OCI-LY3 (cell line): Measurements from ENCODE around the gene APOF.

Experiments
- H2AFZ ChIP-seq: fragments of 200-600, 300-600 bp; shearing (Covaris generic); 2 replicates; pipeline ENCODE4 v1.6.0; 2014; ENCODE audit warnings: antibody characterized with exemption, low read depth, low read length
- H3K27ac ChIP-seq: fragments of 200-600, 300-600 bp; sonication (generic); 2 replicates; pipeline ENCODE4 v1.5.1; 2014; ENCODE audit warnings: mild to moderate bottlenecking, low read length, moderate library complexity, mixed read lengths
- H3K27me3 ChIP-seq: fragments of 200-600, 300-600 bp; sonication (generic); 2 replicates; pipeline ENCODE4 v1.6.1; 2014; ENCODE audit warnings: low read depth, low read length, mixed read lengths
- H3K36me3 ChIP-seq: fragments of 200-600, 300-600 bp; sonication (generic); replicated peaks from 2 replicates; pipeline ENCODE3; 2014; ENCODE audit warnings: low read depth, low read length, mixed read lengths
- H3K4me1 ChIP-seq: fragments of 300-600, 200-600 bp; sonication (generic); 2 replicates; pipeline ENCODE4 v1.6.1; 2014; ENCODE audit warnings: low read length, mixed read lengths
- H3K4me2 ChIP-seq: fragments of 200-600, 300-600 bp; sonication (generic); 2 replicates; pipeline ENCODE4 v1.6.1; 2014; ENCODE audit warnings: low read length, mixed read lengths
- H3K4me3 ChIP-seq: fragments of 300-600, 200-600 bp; sonication (generic); 2 replicates; pipeline ENCODE4 v1.5.1; 2014; ENCODE audit warnings: antibody characterized with exemption, mild to moderate bottlenecking, low read length, moderate library complexity
- H3K79me2 ChIP-seq: fragments of 300-600, 200-600 bp; shearing (Covaris generic); 2 replicates; pipeline ENCODE4 v1.6.1; 2014; ENCODE audit warnings: mild to moderate bottlenecking, low read length, mixed read lengths
- H3K9ac ChIP-seq: fragments of 300-600, 200-600 bp; shearing (Covaris generic); 2 replicates; pipeline ENCODE4 v1.6.0; 2014; ENCODE audit warnings: mild to moderate bottlenecking, low read length, moderate library complexity
- H3K9me3 ChIP-seq: fragments of 200-600, 300-600 bp; shearing (Covaris generic); 2 replicates; pipeline ENCODE4 v1.6.1; 2014; ENCODE audit warnings: low read length, mixed read lengths; ENCODE audit not compliant: insufficient read depth
- H4K20me1 ChIP-seq: fragments of 200-600, 300-600 bp; sonication (generic); 2 replicates; pipeline ENCODE4 v1.6.1; 2016; ENCODE audit warnings: low read length, mixed read lengths; ENCODE audit not compliant: insufficient read depth
- EZH2phosphoT487 ChIP-seq: fragments of 200-600 bp; shearing (Covaris generic); IDR thresholded peaks from 2 replicates; pipeline ENCODE4 v1.6.1; 2018; ENCODE audit warnings: antibody characterized with exemption, mixed run types, low read depth
- TF ChIP-seq, protein P1 (sequence below): fragments of 200-600, 300-600 bp; sonication (generic); IDR thresholded peaks from 2 replicates; pipeline ENCODE4 v1.5.1; 2014; ENCODE audit warnings: antibody characterized with exemption, low read length, low read depth

Gene APOF

DNA sequence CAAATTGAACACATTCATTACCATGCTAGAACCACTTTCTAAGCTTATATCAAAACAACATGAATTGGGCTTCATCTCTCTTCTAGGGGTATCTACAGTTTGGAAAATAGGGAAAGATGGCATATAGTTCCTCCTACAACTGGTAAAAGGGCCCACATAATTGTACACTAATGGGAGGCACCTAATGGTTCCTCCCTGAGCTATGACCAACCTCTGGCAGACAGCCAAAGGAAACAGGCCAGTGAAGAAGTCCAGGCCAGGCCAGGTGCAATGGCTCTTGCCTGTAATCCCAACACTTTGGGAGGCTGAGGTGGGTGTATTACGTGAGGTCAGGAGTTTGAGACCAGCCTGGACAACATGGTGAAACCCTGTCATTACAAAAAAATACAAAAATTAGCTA lies 23.2 kb upstream of the APOF start:
- TF ChIP-seq, protein P1, sequence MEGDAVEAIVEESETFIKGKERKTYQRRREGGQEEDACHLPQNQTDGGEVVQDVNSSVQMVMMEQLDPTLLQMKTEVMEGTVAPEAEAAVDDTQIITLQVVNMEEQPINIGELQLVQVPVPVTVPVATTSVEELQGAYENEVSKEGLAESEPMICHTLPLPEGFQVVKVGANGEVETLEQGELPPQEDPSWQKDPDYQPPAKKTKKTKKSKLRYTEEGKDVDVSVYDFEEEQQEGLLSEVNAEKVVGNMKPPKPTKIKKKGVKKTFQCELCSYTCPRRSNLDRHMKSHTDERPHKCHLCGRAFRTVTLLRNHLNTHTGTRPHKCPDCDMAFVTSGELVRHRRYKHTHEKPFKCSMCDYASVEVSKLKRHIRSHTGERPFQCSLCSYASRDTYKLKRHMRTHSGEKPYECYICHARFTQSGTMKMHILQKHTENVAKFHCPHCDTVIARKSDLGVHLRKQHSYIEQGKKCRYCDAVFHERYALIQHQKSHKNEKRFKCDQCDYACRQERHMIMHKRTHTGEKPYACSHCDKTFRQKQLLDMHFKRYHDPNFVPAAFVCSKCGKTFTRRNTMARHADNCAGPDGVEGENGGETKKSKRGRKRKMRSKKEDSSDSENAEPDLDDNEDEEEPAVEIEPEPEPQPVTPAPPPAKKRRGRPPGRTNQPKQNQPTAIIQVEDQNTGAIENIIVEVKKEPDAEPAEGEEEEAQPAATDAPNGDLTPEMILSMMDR, result no peak
- TF ChIP-seq EZH2phosphoT487, result no peak
- no peak overlapping the region for H3K4me2 ChIP-seq
- no peaks in the 10 kb centered on the region for H3K36me3 ChIP-seq
- no peak overlapping the region for H3K4me3 ChIP-seq
- no peaks in the 10 kb centered on the region for H3K4me1 ChIP-seq
- no peaks in the 10 kb centered on the region for H3K79me2 ChIP-seq
- no peaks in the 10 kb centered on the region for H3K9me3 ChIP-seq
- no peak overlapping the region for H2AFZ ChIP-seq
- H4K20me1 ChIP-seq, result no peaks in the 10 kb centered on the region
- no peak overlapping the region for H3K27ac ChIP-seq
- H3K9ac ChIP-seq, result no peak overlapping the region
- H3K27me3 ChIP-seq, result no peaks in the 10 kb centered on the region

DNA sequence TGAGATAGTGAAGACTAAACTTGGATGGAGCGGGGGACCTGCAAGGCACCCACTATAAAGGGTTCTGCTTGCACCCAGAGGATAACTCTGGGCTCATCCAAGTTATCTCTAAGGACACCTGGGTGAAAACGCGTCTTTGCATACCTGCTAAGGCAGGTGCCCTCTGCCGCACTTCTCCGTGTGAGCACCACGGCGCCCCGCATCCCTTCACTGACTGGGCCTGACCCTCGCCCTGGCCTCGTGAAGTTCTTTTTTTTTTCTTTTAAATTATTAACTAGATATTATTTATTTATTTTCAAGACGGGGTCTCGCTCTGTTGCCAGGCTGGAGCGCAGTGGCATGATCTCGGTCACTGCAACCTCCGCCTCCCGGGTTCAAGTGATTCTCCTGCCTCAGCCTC lies 20.0 kb upstream of the APOF start:
- no peaks in the 10 kb centered on the region for H3K36me3 ChIP-seq
- H3K4me1 ChIP-seq, result peaks cover 3% of the 10 kb centered on the region
- H3K79me2 ChIP-seq, result no peaks in the 10 kb centered on the region
- no peaks in the 10 kb centered on the region for H3K27me3 ChIP-seq
- H2AFZ ChIP-seq, result no peak overlapping the region
- H4K20me1 ChIP-seq, result no peaks in the 10 kb centered on the region
- no peak for TF ChIP-seq EZH2phosphoT487
- TF ChIP-seq, protein P1, result no peak
- H3K27ac ChIP-seq, result no peak overlapping the region
- H3K4me2 ChIP-seq, result no peak overlapping the region
- no peak overlapping the region for H3K9ac ChIP-seq
- no peaks in the 10 kb centered on the region for H3K9me3 ChIP-seq
- no peak overlapping the region for H3K4me3 ChIP-seq

DNA sequence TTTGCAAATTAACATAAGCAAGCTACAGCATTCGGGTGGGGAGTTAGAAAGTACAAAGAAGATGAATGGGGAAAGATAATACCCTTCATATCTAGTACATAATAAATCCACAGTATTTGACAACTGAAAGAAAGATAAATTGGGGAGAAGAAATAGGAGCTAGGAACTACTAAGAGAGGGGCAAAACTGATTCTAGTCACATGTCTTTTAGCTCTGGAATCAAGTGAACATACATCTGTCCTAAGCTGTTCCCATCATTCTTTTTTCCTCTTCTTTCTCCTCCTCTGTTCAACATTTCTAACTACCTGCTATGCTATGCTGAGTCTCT lies 15.3 kb upstream of the APOF start:
- H3K36me3 ChIP-seq, result no peaks in the 10 kb centered on the region
- H3K9ac ChIP-seq, result 0 out of 2 replicates have a peak overlapping the region, but pooled peaks have one; percentile 17
- no peaks in the 10 kb centered on the region for H3K79me2 ChIP-seq
- 0 out of 2 replicates have a peak overlapping the region, but pooled peaks have one; percentile 8 for H3K27ac ChIP-seq
- TF ChIP-seq, protein P1, result no peak
- TF ChIP-seq EZH2phosphoT487, result no peak
- H3K4me1 ChIP-seq, result peaks cover 38% of the 10 kb centered on the region
- no peaks in the 10 kb centered on the region for H3K27me3 ChIP-seq
- H3K4me2 ChIP-seq, result no peak overlapping the region
- H3K9me3 ChIP-seq, result no peaks in the 10 kb centered on the region
- no peak overlapping the region for H3K4me3 ChIP-seq
- no peaks in the 10 kb centered on the region for H4K20me1 ChIP-seq
- H2AFZ ChIP-seq, result peak overlapping the region; percentile 73

DNA sequence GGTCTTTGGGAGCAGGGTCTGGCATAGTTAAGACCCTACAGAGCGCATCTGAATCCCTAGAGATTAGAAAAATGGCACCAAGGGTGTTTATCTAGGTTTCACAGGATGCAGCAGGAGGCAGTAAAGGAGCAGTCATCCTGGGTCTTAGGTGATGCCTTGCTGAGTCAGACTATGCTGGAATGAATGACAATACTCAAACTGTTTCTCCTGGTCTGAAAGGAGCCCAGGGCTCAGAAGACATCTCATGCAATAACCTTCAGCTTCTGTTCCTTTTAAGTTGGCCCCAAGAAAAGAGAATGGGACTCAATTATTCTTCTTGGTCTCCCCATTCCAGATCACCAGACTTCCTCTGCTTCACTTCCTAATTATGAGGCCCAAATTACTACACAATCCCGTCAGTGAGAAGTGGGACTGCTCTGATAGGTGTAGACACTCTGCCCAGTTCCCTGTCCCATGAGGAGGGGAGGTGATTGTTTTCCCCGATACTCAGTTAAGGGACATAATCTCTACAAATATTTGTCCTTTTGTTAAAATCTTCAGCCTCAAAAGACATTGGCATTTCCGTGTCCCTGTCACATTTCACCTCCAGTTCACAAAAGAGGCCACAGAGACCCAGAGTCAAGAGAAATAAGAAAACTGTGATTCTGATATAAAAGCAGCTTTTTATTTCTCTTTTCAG lies 14.8 kb upstream of the APOF start:
- peak overlapping the region; percentile 20 for H3K4me2 ChIP-seq
- no peaks in the 10 kb centered on the region for H3K27me3 ChIP-seq
- H3K27ac ChIP-seq, result 0 out of 2 replicates have a peak overlapping the region, but pooled peaks have one; percentile 8
- H4K20me1 ChIP-seq, result no peaks in the 10 kb centered on the region
- peak overlapping the region; percentile 73 for H2AFZ ChIP-seq
- H3K9ac ChIP-seq, result 0 out of 2 replicates have a peak overlapping the region, but pooled peaks have one; percentile 17
- H3K4me1 ChIP-seq, result peaks cover 38% of the 10 kb centered on the region
- H3K79me2 ChIP-seq, result no peaks in the 10 kb centered on the region
- no peak overlapping the region for H3K4me3 ChIP-seq
- TF ChIP-seq, protein P1, result no peak; the same call in 1 of the 2 replicates
- TF ChIP-seq EZH2phosphoT487, result no peak
- H3K36me3 ChIP-seq, result no peaks in the 10 kb centered on the region
- no peaks in the 10 kb centered on the region for H3K9me3 ChIP-seq
